H1 (cell line): ENCODE results near the gene CCDC159. TPM values are rescaled to one million over a fixed set of nuclear protein-coding genes. Genes with fewer than 3 reads are reported as not detected.

ENCODE experiments used
- ATF3 ChIP-seq: IDR thresholded peaks from 2 replicates; pipeline ENCODE4 v1.6.1; 2011; ENCODE audit warnings: low read depth, mild to moderate bottlenecking, low read length; ENCODE audit not compliant: insufficient read depth
- BCL11A ChIP-seq, 2 experiments: IDR thresholded peaks; one replicate each; pipeline ENCODE4 v1.6.1; 2011; ENCODE audit warnings: low read depth in 2 of 2, low read length in 2 of 2, mild to moderate bottlenecking in 2 of 2
- BRCA1 ChIP-seq: IDR thresholded peaks from 2 replicates; pipeline ENCODE4 v1.6.1; 2012; ENCODE audit warnings: low read depth, low read length, improper control_type of control experiment
- CHD1 ChIP-seq: IDR thresholded peaks from 2 replicates; pipeline ENCODE4 v1.6.1; 2012; ENCODE audit warnings: low read depth, low read length, improper control_type of control experiment
- CHD2 ChIP-seq: IDR thresholded peaks from 2 replicates; pipeline ENCODE4 v1.6.1; 2012; ENCODE audit warnings: low read length, improper control_type of control experiment
- CHD7 ChIP-seq: fragments of 300-600 bp; sonication (generic); IDR thresholded peaks from 2 replicates; pipeline ENCODE4 v1.7.1; 2012; ENCODE audit warnings: low read length, moderate library complexity, mild to moderate bottlenecking, inconsistent platforms; ENCODE audit not compliant: insufficient replicate concordance
- RBBP5 ChIP-seq: IDR thresholded peaks from 2 replicates; pipeline ENCODE4 v1.7.1; 2012; ENCODE audit warnings: low read depth, mild to moderate bottlenecking, inconsistent platforms, low read length, moderate library complexity, borderline replicate concordance
- RNF2 ChIP-seq: fragments of 200-900, 300-1000 bp; sonication (generic); IDR thresholded peaks from 2 replicates; pipeline ENCODE4 v1.7.1; 2016; ENCODE audit warnings: borderline replicate concordance, low read depth, mild to moderate bottlenecking, antibody characterized with exemption, low read length; ENCODE audit not compliant: poor library complexity, severe bottlenecking; ENCODE audit errors: missing control alignments
- SP1 ChIP-seq: IDR thresholded peaks from 2 replicates; pipeline ENCODE4 v1.6.1; 2011; ENCODE audit warnings: low read depth, low read length
- polyA plus RNA-seq, 7 experiments: library from polyadenylated mRNA; depleted of rRNA in 3 of 7; stranded (reverse) in 5 of 7; unstranded in 2 of 7; fragments of >200 nt in 5 of 7; fragments of 200-250 nt in 2 of 7; gene quantifications; 1 replicate in 5 of 7; 2 replicates in 1 of 7; 4 replicates in 1 of 7; pipeline versions ENCODE4 v1.2.1 to v1.2.3, GENCODE V29; 2011 to 2013; ENCODE audit warnings: missing spikeins in 2 of 7, mixed read lengths in 2 of 7
- total RNA-seq: library from RNA; stranded (reverse); fragmentation: NEBNext Ultra II Directional; extraction: Animal tissue kit (Norgen Biotek cat#: 25700); gene quantifications from 2 replicates; pipeline ENCODE4 v1.2.1, GENCODE V29; 2021

CCDC159 gene
- total and polyA plus RNA-seq, 2 of the 8 experiments (the other 6 are each of a cell fraction or from before 2014, with no cell fraction given), result 4.0 to 5.4 TPM

GRCh38 chr19:11374433-11375142 lies 28.3 kb downstream of the CCDC159 start, which contains the start of gene SWSAP1 (continued):
- TF ChIP-seq CHD7, result no peak
- no peak for TF ChIP-seq RBBP5
- no peak for TF ChIP-seq BCL11A (IDR thresholded peaks at IDR 0.05; ENCODE audit: low read depth in 2 of 2, low read length in 2 of 2)
- TF ChIP-seq ATF3, result no peak
- peak; percentile 95 for TF ChIP-seq SP1
- TF ChIP-seq RNF2, result no peak
- TF ChIP-seq BRCA1, result no peak
- TF ChIP-seq CHD1, result no peak
- TF ChIP-seq CHD2, result peak; percentile 83
